GM10266 (cell line): Measurements from ENCODE around the gene CTDSP2.
"Not testable (repeated sequence)": the region's sequence is repeated elsewhere in the genome, so short reads cannot be mapped to it uniquely, and the experiment has no call there.

Experiments used
- DNase-seq: peaks from one replicate; pipeline ENCODE4 v3.0.0; 2012; ENCODE audit errors: extremely low spot score
- TF ChIP-seq, protein P1 (sequence below): IDR thresholded peaks from 2 replicates; pipeline ENCODE4 v1.5.1; 2012; ENCODE audit warnings: mild to moderate bottlenecking, low read depth; ENCODE audit not compliant: control insufficient read depth, insufficient read depth; ENCODE audit errors: missing control alignments

Gene CTDSP2

DNA sequence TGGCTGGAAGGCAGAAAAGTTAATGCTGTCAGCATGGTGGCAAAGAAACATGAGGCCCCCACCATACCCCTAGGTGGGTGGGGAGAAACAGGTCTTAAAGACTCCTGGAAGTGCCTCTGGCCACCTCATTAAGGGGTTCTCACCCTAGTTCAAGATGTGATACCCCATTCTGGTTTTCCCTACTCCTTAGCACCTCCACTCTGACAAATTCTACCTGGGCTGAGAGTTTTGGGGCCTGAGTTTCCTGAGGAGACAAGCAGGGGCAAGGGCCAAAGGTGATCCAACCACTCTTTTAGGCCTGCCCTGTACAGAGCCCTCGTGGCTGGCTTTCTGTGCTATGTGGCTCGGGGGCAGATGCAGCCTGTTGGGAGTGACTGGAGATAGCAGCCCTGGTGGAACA lies 20.1 kb downstream of the CTDSP2 start:
- no peak for DNase-seq
- TF ChIP-seq, protein P1, sequence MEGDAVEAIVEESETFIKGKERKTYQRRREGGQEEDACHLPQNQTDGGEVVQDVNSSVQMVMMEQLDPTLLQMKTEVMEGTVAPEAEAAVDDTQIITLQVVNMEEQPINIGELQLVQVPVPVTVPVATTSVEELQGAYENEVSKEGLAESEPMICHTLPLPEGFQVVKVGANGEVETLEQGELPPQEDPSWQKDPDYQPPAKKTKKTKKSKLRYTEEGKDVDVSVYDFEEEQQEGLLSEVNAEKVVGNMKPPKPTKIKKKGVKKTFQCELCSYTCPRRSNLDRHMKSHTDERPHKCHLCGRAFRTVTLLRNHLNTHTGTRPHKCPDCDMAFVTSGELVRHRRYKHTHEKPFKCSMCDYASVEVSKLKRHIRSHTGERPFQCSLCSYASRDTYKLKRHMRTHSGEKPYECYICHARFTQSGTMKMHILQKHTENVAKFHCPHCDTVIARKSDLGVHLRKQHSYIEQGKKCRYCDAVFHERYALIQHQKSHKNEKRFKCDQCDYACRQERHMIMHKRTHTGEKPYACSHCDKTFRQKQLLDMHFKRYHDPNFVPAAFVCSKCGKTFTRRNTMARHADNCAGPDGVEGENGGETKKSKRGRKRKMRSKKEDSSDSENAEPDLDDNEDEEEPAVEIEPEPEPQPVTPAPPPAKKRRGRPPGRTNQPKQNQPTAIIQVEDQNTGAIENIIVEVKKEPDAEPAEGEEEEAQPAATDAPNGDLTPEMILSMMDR = no peak

DNA sequence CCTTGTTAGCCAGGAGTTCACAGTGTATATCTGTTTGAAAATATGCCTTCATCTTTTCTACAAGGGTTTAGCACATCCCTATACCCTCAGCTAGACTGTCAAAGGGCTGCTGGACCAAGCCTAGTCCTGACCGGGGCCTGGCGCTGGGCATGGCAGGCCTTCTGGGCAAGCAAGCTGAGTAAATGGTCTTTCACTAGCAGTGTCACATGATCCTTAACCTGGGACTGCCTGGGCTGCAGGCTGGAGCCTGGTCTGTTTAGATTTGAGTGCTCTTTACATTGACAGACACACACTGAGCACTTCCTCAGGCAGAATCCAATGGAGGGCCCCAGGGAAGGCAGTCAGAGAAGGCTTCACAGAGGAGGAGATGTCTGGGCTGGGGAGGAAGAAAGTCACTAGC lies 21.1 kb downstream of the CTDSP2 start:
- TF ChIP-seq, protein P1 = no peak
- no peak for DNase-seq

DNA sequence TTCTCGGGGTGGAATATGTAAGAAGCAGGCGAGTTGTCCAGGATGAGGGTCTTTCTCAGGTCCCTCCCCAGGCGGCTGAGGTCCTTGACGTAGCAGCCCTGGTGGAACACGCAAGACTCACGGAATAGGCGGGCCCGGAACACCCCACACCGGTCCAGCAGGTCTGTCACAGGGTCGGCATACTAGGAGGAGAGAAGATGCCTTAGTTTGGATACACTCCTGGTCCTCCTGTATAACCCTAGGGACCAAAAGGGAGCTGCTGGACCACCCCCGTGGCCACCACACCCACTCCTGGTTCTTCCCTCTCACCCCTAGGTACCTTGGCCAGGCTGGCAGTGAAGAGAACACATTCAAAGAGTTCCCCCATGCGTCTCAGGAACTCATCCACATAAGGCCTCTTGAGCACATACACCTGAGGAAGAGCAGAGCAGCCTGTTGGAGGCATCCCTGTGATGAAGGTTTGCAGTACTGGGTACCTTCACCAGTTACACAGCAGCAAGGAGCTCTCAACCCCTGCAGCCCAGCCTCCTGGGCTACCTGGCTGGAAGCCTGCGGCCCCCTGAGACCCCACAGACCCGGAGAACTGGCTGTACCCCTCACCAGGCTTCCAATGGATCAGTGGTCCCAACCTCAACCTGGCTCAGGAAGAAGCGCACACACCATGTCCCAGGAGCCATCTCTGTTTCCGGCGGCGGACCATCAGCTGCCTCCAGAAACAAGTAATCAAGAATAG lies 22.5 kb downstream of the CTDSP2 start:
- TF ChIP-seq, protein P1 = no peak
- no peak for DNase-seq

DNA sequence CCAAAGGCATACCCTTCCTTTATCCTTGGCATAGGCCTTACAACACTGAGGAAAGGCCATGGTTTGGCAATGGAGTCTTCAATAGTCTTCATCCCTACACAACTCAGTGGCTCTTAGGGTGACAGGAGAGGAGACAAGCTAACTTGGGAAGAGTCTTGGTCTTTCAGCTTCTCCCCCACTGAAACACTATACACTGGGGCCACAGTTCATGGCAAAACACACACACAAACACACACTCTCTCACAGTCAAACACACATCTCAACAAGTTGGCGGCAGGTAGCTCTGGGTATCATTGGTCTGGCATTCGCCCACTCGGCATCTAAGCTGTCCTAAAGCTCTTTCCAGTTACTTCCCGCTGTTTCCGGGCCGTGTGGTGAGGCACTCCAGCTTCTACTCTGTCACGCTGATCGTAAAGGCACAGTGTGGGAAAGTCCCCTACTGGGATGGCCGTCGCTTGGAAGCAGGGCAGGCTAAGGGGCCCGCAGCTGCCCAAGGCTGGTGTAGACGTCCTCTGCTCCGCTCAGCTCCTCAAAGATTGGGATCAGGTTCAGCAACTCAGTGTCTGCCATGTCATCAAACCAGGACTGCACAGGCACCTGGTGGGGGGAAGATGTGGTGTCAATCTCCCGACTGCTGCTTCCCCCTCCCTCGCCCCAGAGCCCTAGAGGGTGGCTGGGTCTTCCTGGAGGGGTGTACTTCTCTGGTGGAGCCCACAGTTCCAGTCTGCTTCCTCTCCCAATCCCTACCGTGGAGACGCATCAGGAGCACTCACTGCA lies 23.2 kb downstream of the CTDSP2 start:
- TF ChIP-seq, protein P1 = no peak
- no peak for DNase-seq

DNA sequence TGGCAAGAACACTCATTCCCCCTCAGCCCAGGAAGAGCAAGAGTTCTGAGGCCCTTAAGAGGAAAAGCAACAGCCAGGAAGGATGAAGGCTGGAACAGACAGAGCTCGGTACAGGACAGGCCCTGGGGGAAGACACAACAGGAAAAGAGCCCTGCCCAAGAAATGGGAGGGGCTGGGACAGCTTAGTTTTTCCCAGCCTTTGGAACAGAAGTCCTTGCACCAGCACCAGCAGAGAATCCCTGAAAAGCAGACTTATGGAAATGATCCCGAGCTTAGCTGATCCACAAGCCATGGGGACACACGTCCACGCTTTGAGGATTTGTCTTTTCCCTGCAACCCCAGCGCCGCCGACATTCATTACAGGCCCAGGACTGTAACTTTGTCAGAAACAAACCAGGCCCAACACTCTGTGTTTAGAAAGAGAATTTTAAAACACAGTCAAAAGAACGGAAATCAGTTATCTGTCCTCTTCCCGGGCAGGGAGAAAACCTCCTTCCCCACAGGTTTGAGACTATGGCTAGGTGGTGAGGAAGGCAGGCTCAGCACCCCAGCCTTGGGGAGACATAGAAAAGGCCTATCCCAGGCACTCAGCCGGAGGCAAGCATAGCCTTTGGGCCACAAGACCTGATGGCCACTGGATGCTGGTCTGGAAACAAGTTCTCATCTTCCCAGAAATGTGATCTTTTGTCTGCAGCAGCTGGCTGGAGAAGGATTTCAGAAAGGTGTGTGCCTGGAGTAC lies 24.0 kb downstream of the CTDSP2 start:
- DNase-seq = no peak
- TF ChIP-seq, protein P1 = no peak

DNA sequence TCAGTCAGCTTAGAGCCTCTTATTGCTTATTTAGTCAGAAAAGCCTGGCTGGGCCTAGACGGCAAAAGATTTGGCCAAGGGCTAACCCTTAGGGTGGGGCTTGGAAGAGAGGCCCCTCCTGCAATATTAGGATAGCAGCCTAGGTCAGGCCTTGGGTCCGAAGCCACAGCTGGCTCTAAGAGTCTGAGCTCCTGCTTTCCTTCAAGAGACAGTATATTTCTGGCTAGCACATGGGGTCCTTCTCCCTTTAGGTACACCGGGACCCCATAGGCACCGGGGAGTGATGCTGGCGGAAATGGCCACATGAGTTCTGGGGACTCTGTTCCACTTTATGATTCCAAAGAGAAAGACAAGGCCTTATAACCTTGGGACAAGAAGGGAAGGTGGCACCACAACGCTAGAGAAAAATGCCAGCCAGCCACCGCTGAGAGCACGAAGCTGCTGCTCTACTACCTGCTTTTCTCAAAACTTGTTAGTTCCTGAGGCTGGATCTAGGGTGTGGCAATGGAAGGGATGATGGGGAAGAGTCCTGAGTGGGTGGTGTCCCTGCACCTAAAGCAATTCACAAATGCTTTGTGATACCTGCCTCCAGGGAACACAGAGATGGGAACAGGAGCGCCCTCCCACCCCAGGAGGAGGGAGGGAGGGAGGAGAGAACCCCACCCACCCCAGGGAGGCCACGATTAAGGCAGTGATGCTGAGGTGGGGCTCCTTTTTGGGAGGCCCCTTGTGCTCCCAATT lies 24.9 kb downstream of the CTDSP2 start:
- no peak for DNase-seq
- TF ChIP-seq, protein P1 = no peak

DNA sequence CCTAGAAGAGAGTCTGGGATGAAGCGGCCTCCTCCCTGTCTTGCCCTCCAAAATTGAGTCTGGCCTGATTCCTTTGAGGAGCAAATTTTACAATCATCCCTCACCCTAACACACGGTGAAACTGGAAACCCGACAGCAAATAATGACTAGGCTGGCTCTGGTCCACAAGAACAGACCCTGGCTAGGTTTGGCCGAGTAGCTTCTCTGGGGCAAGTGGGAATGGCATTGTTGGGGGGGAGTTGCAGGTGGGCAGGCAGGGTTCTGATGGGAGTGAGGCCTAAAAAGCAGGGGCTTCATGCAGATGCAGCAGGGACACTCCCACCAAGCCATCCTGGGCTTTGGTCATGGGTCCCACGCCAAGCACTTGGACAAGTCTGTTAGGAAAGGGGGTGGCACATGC lies 25.5 kb downstream of the CTDSP2 start:
- not testable (repeated sequence) for DNase-seq

DNA sequence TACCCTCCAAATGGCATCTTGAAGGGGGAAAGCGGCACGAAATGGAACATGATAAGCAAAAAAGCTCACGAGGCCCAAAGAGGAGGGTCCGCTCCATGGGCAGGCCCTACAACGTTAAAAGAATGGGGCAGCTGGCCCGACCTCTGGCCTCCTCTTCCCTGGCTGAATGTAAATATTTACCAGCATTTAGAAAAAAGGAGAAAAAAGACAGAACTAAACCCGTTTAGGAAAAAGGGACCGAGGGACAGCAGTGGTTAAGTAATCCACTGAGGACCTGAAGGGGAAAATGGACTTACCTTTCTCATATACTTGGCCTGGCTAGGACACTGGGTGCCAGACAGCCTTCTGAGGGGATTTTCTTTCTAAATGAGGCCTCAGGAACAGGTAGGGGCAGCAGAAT lies 26.4 kb downstream of the CTDSP2 start:
- DNase-seq = not testable (repeated sequence)

DNA sequence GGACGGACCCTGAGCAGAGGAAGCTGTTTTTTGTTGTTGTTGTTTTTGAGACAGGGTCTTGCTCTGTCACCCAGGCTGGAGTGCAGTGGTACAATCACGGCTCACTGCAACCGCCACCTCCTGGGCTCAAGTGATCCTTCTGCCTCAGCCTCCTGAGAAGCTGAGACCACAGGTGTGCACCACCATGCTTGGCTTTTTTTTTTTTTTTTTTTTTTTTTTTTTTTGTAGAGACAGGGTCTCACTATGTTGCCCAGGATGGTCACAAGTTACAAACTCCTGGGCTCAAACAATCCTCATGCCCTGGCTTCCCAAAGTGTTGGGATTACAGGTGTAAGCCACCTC lies 28.6 kb downstream of the CTDSP2 start:
- not testable (repeated sequence) for DNase-seq
